ENCODE data around the gene MYMK.

Gene MYMK

DNA sequence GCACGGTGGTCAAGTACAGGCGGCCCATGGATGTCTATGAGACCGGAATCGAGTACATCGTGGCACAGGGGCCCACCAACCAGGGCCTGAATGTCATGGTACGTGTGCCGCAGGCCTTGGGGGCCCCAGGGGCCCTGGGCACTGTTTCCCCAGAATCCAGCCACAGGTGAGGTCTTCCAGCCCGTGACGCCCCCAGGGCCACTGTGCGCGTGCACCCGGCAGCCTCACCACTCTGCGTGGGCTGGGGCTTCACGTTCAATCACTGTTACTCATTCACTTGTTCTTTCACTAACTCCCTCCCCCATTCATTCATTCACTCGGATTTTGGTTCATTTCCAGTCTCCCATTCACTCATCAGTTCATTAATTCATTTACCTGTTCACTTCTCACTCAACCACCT lies 22.4 kb upstream of the MYMK start:
- no peak for DNase-seq (ENCODE audit: low read depth, low spot score)
- Histone ChIP-seq H3K9ac (ENCODE audit: insufficient read length, low read depth) (no peak overlapping the region), H3K9me3 (ENCODE audit: insufficient read depth, low read length) (no peaks in the 10 kb centered on the region), H3K4me1 (ENCODE audit: insufficient read depth, insufficient read length) (peaks cover 8% of the 10 kb centered on the region), H3K27me3 (ENCODE audit: insufficient read depth, insufficient read length) (no peaks in the 10 kb centered on the region), H3K36me3 (ENCODE audit: insufficient read depth, insufficient read length, low read length) (no peaks in the 10 kb centered on the region), H3K4me3 (ENCODE audit: insufficient read length, low read depth) (no peak overlapping the region)
- no peak for TF ChIP-seq YY1 (IDR thresholded peaks at IDR 0.05; ENCODE audit: insufficient read depth, insufficient read length)
- TF ChIP-seq ZNF274 (IDR thresholded peaks at IDR 0.05; ENCODE audit: low read depth, low read length), result no peak
- no peak for TF ChIP-seq SUZ12 (IDR thresholded peaks at IDR 0.05; ENCODE audit: extremely low read depth, insufficient read depth, insufficient read length)

DNA sequence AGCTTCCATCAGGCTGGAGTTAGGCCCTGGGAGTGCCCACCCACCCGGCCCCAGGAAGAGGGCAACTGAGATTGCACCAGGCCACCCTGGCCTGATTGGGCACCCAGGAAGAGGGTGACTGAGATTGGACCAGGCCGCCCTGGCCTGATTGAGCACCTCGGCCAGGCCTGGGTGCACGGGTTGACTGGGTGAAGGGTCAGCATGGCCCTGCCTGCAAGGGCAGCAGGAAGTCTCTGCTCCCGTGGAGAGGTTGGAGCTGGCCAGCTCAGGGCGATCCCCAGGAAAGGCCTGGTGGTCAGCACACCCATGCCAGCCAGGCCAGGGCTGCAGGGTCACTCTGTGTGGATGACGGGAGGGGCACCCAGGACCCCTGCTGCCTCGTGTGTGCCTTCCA lies 21.5 kb upstream of the MYMK start:
- H3K36me3 ChIP-seq (ENCODE audit: insufficient read depth, insufficient read length, low read length), result no peaks in the 10 kb centered on the region
- DNase-seq (ENCODE audit: low read depth, low spot score), result no peak
- no peak for TF ChIP-seq YY1 (IDR thresholded peaks at IDR 0.05; ENCODE audit: insufficient read depth, insufficient read length)
- no peak for TF ChIP-seq SUZ12 (IDR thresholded peaks at IDR 0.05; ENCODE audit: extremely low read depth, insufficient read depth, insufficient read length)
- TF ChIP-seq ZNF274 (IDR thresholded peaks at IDR 0.05; ENCODE audit: low read depth, low read length), result no peak
- no peak overlapping the region for H3K9ac ChIP-seq (ENCODE audit: insufficient read length, low read depth)
- H3K4me1 ChIP-seq (ENCODE audit: insufficient read depth, insufficient read length), result peaks cover 8% of the 10 kb centered on the region
- H3K27me3 ChIP-seq (ENCODE audit: insufficient read depth, insufficient read length), result no peaks in the 10 kb centered on the region
- H3K9me3 ChIP-seq (ENCODE audit: insufficient read depth, low read length), result no peaks in the 10 kb centered on the region
- H3K4me3 ChIP-seq (ENCODE audit: insufficient read length, low read depth), result no peak overlapping the region

DNA sequence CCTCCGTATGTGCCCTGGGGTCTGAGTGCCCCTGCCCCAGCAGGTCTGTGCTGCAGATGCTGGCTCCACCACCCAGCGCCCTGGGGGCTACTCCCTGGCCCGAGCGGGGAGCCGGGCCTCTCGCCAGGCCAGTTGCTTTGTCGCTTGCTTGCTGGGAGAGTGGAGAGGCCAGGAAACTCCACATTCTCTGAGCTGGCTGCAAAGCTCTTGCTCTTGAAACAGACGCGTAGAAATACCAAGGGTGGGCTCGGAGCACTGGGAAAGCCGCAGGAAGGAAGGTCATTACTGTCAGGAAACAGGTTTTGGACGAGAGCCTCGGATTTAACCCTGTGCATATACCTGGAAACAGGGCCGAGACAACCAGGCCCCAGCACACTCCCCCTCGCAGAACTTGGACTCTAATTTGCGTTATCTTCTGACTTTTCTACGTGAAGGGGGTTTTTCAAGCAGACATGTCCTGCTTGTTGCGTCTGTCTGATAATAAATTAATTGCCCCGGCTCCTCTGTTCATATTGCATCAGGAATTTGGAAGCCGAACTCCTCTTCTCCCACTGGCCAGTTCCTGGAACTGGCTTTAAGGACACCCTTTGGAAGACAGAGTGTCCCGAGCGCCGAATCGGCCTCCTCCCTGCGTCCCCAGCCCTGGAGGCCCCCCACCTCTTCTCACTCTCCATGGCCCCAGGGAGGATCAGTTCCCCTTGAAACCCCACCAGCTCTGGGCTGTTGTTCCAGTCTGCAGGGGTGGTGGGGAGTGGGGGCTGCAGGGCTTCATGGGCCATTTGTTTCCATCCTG lies 20.9 kb upstream of the MYMK start:
- H3K4me1 ChIP-seq (ENCODE audit: insufficient read depth, insufficient read length), result peaks cover 12% of the 10 kb centered on the region
- TF ChIP-seq SUZ12 (IDR thresholded peaks at IDR 0.05; ENCODE audit: extremely low read depth, insufficient read depth, insufficient read length), result no peak
- TF ChIP-seq ZNF274 (IDR thresholded peaks at IDR 0.05; ENCODE audit: low read depth, low read length), result no peak
- TF ChIP-seq YY1 (IDR thresholded peaks at IDR 0.05; ENCODE audit: insufficient read depth, insufficient read length), result no peak
- H3K4me3 ChIP-seq (ENCODE audit: insufficient read length, low read depth), result no peak overlapping the region
- peaks cover 4% of the 10 kb centered on the region for H3K36me3 ChIP-seq (ENCODE audit: insufficient read depth, insufficient read length, low read length)
- DNase-seq (ENCODE audit: low read depth, low spot score), result no peak
- H3K27me3 ChIP-seq (ENCODE audit: insufficient read depth, insufficient read length), result no peaks in the 10 kb centered on the region
- no peaks in the 10 kb centered on the region for H3K9me3 ChIP-seq (ENCODE audit: insufficient read depth, low read length)
- no peak overlapping the region for H3K9ac ChIP-seq (ENCODE audit: insufficient read length, low read depth)

DNA sequence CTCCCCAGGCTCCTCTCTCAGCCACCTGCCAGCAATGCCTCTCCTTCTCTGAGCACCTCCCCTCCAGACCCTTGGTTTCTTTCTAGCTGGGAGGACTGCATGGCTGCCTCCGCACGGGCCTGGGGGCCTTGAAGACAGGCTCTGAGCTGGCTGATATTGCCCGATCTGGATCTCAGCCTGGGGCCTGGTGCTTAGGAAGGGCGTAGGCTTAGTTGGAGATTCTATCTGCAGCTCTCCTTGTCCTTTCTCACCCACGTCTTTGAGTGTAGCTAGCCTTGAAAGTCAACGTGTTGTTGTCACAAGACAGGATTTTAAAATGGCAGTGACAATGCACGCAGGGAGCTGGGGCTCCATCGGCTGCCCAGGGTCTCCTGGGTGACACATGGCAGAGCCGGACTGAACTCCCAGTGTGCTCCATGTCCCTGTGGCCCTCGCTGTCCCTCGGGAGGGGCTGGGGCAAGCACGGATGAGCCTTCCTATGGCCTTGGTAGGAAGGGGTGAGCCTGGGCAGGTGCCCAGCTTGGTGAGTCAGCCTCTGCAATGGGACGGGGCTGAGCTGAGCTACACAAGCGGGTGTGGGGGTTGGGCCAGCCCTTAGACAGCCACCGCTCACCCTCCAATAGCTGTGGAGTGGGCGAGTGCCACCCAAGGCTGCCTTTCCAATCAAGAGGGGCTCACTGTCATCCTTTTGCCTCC lies 19.2 kb upstream of the MYMK start:
- TF ChIP-seq SUZ12 (IDR thresholded peaks at IDR 0.05; ENCODE audit: extremely low read depth, insufficient read depth, insufficient read length) (no peak), YY1 (IDR thresholded peaks at IDR 0.05; ENCODE audit: insufficient read depth, insufficient read length) (no peak), ZNF274 (IDR thresholded peaks at IDR 0.05; ENCODE audit: low read depth, low read length) (no peak)

DNA sequence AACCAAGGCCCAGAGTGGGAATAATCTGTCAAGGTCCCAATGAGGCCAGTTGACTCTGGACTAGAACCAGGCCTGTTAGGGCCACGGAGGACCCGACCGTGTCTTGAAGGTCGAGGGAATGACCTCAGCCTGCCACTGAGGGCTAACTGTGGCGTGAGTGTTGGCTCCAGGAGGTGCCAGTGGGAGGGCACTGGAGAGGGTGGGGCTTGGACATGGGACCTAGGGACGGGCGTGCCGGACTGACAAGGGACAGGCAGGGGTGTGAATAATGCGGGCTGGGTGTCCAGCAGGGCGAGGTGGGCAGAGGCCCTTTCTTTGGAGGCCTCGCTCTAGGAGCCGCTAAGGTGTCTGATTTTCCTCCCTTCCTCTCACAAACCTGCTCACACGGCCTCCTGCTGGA lies 17.2 kb upstream of the MYMK start:
- peaks cover 5% of the 10 kb centered on the region for H3K36me3 ChIP-seq (ENCODE audit: insufficient read depth, insufficient read length, low read length)
- H3K4me1 ChIP-seq (ENCODE audit: insufficient read depth, insufficient read length), result peaks cover 33% of the 10 kb centered on the region
- H3K27me3 ChIP-seq (ENCODE audit: insufficient read depth, insufficient read length), result no peaks in the 10 kb centered on the region
- no peak for DNase-seq (ENCODE audit: low read depth, low spot score)
- H3K9me3 ChIP-seq (ENCODE audit: insufficient read depth, low read length), result no peaks in the 10 kb centered on the region
- TF ChIP-seq SUZ12 (IDR thresholded peaks at IDR 0.05; ENCODE audit: extremely low read depth, insufficient read depth, insufficient read length) (no peak), ZNF274 (IDR thresholded peaks at IDR 0.05; ENCODE audit: low read depth, low read length) (no peak), YY1 (IDR thresholded peaks at IDR 0.05; ENCODE audit: insufficient read depth, insufficient read length) (no peak)
- no peak overlapping the region for H3K4me3 ChIP-seq (ENCODE audit: insufficient read length, low read depth)
- H3K9ac ChIP-seq (ENCODE audit: insufficient read length, low read depth), result peak overlapping the region; percentile 22

More for the DNA sequence above, 19.2 kb upstream of the MYMK start:
- no peak overlapping the region for H3K4me3 ChIP-seq (ENCODE audit: insufficient read length, low read depth)
- peaks cover 25% of the 10 kb centered on the region for H3K4me1 ChIP-seq (ENCODE audit: insufficient read depth, insufficient read length)
- DNase-seq (ENCODE audit: low read depth, low spot score), result no peak
- no peak overlapping the region for H3K9ac ChIP-seq (ENCODE audit: insufficient read length, low read depth)
- no peaks in the 10 kb centered on the region for H3K27me3 ChIP-seq (ENCODE audit: insufficient read depth, insufficient read length)
- H3K9me3 ChIP-seq (ENCODE audit: insufficient read depth, low read length), result no peaks in the 10 kb centered on the region
- H3K36me3 ChIP-seq (ENCODE audit: insufficient read depth, insufficient read length, low read length), result peaks cover 5% of the 10 kb centered on the region

DNA sequence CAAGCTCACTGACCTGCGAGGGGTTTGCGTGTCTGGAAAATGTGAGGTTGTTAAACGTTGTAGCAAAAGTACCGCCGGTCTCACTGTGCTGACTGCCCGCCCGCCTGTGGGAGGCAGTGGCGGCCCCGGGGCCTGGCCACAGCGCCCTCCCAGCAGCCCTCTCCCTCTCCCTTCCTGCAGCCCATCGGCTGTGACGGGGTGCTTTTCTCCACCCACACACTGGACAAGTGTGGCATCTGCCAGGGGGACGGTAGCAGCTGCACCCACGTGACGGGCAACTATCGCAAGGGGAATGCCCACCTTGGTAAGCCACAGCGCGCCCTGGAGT lies 15.9 kb upstream of the MYMK start:
- no peak for TF ChIP-seq SUZ12 (IDR thresholded peaks at IDR 0.05; ENCODE audit: extremely low read depth, insufficient read depth, insufficient read length)
- no peak for TF ChIP-seq ZNF274 (IDR thresholded peaks at IDR 0.05; ENCODE audit: low read depth, low read length)
- no peak for TF ChIP-seq YY1 (IDR thresholded peaks at IDR 0.05; ENCODE audit: insufficient read depth, insufficient read length)
- no peak overlapping the region for H3K9ac ChIP-seq (ENCODE audit: insufficient read length, low read depth)
- H3K4me1 ChIP-seq (ENCODE audit: insufficient read depth, insufficient read length), result peaks cover 27% of the 10 kb centered on the region
- peaks cover 8% of the 10 kb centered on the region for H3K27me3 ChIP-seq (ENCODE audit: insufficient read depth, insufficient read length)
- H3K4me3 ChIP-seq (ENCODE audit: insufficient read length, low read depth), result no peak overlapping the region
- DNase-seq (ENCODE audit: low read depth, low spot score), result no peak
- H3K9me3 ChIP-seq (ENCODE audit: insufficient read depth, low read length), result no peaks in the 10 kb centered on the region
- H3K36me3 ChIP-seq (ENCODE audit: insufficient read depth, insufficient read length, low read length), result peaks cover 5% of the 10 kb centered on the region

DNA sequence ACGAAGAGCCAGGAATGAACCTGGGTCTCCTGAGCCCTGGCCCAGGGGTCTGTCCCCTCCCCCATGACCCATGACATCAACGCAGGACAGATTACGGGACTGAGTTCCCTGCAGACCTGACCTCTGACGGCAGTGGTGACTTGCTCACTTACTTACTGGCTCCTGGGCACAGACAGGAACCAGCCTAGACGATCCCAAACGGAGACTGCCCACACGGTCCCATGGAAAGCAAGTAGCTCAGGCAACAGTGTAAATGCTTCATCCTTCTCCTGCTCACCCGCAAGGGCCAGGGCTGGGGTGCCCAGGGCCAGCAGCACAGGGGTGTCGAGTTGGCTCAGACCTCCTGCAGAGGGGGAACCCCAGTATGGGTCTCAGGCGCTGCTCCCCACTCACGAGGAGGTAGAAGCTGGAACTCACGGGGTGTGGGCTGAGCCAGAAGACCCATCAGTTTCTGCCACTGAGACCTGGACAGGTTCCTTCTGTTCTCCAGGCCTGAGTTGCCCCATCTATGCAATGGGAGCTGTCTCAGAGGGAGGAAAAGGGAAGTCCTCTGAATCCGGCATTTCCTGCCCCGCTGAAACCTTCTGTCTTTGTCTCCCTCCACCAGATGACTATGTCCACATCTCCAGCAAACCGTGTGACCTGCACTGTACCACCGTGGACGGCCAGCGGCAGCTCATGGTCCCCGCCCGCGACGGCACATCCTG lies 15.4 kb upstream of the MYMK start:
- Histone ChIP-seq H3K9me3 (ENCODE audit: insufficient read depth, low read length) (no peaks in the 10 kb centered on the region), H3K9ac (ENCODE audit: insufficient read length, low read depth) (peak overlapping the region; percentile 16), H3K4me3 (ENCODE audit: insufficient read length, low read depth) (no peak overlapping the region), H3K36me3 (ENCODE audit: insufficient read depth, insufficient read length, low read length) (peaks cover 5% of the 10 kb centered on the region), H3K27me3 (ENCODE audit: insufficient read depth, insufficient read length) (peaks cover 11% of the 10 kb centered on the region), H3K4me1 (ENCODE audit: insufficient read depth, insufficient read length) (peaks cover 27% of the 10 kb centered on the region)
- no peak for DNase-seq (ENCODE audit: low read depth, low spot score)
- no peak for TF ChIP-seq ZNF274 (IDR thresholded peaks at IDR 0.05; ENCODE audit: low read depth, low read length)
- TF ChIP-seq YY1 (IDR thresholded peaks at IDR 0.05; ENCODE audit: insufficient read depth, insufficient read length), result no peak

All from NT2/D1 (cell line).